Right lung (tissue), 5 donors: ENCODE data around the gene AFDN. TPM values are rescaled to one million over a fixed set of nuclear protein-coding genes. Genes with fewer than 3 reads are reported as not detected.

Experiments used
- DNase-seq, 2 donors: peaks; one replicate each; pipeline ENCODE4 v3.0.0-alpha.2; 2013
- polyA plus RNA-seq, 5 donors: library from polyadenylated mRNA; unstranded; fragments of 120-200 nt; gene quantifications; one replicate each; pipeline versions ENCODE4 v1.2.1 to v1.2.3, GENCODE V29; 2013; ENCODE audit warnings: inconsistent platforms in 1 of 5, low replicate concordance in 1 of 5; ENCODE audit not compliant: insufficient read length in 5 of 5, insufficient read depth in 1 of 5

AFDN gene
- polyA plus RNA-seq, 5 donors = 217 to 344 (median 308) TPM

GRCh38 chr6:167860550-167861226 lies 34.0 kb downstream of the AFDN start:
- no peak for DNase-seq

GRCh38 chr6:167861424-167861823 lies 34.7 kb downstream of the AFDN start:
- DNase-seq = no peak

GRCh38 chr6:167863897-167864296 lies 37.2 kb downstream of the AFDN start:
- no peak for DNase-seq

GRCh38 chr6:167866642-167867041 lies 39.9 kb downstream of the AFDN start:
- DNase-seq = no peak

- no peak for DNase-seq
Measured at GRCh38 chr6:167870321-167870720, 43.6 kb downstream of the AFDN start.

GRCh38 chr6:167872538-167873210 lies 46.0 kb downstream of the AFDN start:
- no peak for DNase-seq

GRCh38 chr6:167877994-167878779 lies 51.5 kb downstream of the AFDN start:
- no peak for DNase-seq

GRCh38 chr6:167879612-167880011 lies 52.9 kb downstream of the AFDN start:
- no peak for DNase-seq

GRCh38 chr6:167881327-167881726 lies 54.6 kb downstream of the AFDN start:
- DNase-seq = no peak

GRCh38 chr6:167882244-167882643 lies 55.5 kb downstream of the AFDN start:
- DNase-seq = no peak

GRCh38 chr6:167888098-167888497 lies 61.4 kb downstream of the AFDN start:
- DNase-seq = no peak

- no peak for DNase-seq
Measured at GRCh38 chr6:167892835-167893815, 66.4 kb downstream of the AFDN start.

- DNase-seq = no peak
Measured at GRCh38 chr6:167894965-167895364, 68.3 kb downstream of the AFDN start.

- no peak for DNase-seq
Measured at GRCh38 chr6:167896648-167897047, 69.9 kb downstream of the AFDN start.

GRCh38 chr6:167898673-167899311 lies 72.1 kb downstream of the AFDN start:
- DNase-seq = peak in 1 of 2 donors; percentile 23

GRCh38 chr6:167904791-167905190 lies 78.1 kb downstream of the AFDN start:
- DNase-seq = no peak

GRCh38 chr6:167906899-167907298 lies 80.2 kb downstream of the AFDN start:
- peak; percentile 61 to 70 for DNase-seq

GRCh38 chr6:167907837-167908681 lies 81.3 kb downstream of the AFDN start:
- DNase-seq = peak in 1 of 2 donors; percentile 25

GRCh38 chr6:167910007-167910406 lies 83.3 kb downstream of the AFDN start:
- no peak for DNase-seq

GRCh38 chr6:167910652-167911051 lies 83.9 kb downstream of the AFDN start:
- DNase-seq = no peak
